Trophoblast cell (in vitro differentiated cells and primary cell): ENCODE results near the gene DNAJC18.
A peak's percentile ranks its signal among the peaks of the same experiment; 100 is the strongest.
"Not testable (repeated sequence)": the region's sequence is repeated elsewhere in the genome, so short reads cannot be mapped to it uniquely, and the experiment has no call there.

Experiments
- DNase-seq, 2 donors: peaks; one replicate each; pipeline ENCODE4 v3.0.0-alpha.2; 2016
- H2AFZ ChIP-seq: 2 replicates; pipeline ENCODE4 v1.6.1; 2013; ENCODE audit warnings: low read length, moderate library complexity, mild to moderate bottlenecking; ENCODE audit not compliant: insufficient read depth, poor library complexity
- H2AK5ac ChIP-seq: 2 replicates; pipeline ENCODE4 v1.6.1; 2013; ENCODE audit warnings: mild to moderate bottlenecking, low read length
- H2BK120ac ChIP-seq: 2 replicates; pipeline ENCODE4 v1.6.1; 2013; ENCODE audit warnings: low read length, mild to moderate bottlenecking, moderate library complexity; ENCODE audit not compliant: insufficient read depth, poor library complexity
- H2BK12ac ChIP-seq: 2 replicates; pipeline ENCODE4 v1.6.1; 2013; ENCODE audit warnings: mild to moderate bottlenecking, low read length, moderate library complexity
- H2BK5ac ChIP-seq: 2 replicates; pipeline ENCODE4 v1.6.1; 2013; ENCODE audit warnings: low read length, low read depth, moderate library complexity, mild to moderate bottlenecking; ENCODE audit not compliant: poor library complexity
- H3K14ac ChIP-seq: 2 replicates; pipeline ENCODE4 v1.6.1; 2013; ENCODE audit warnings: mild to moderate bottlenecking, low read length
- H3K18ac ChIP-seq: 2 replicates; pipeline ENCODE4 v1.6.1; 2013; ENCODE audit warnings: mild to moderate bottlenecking, low read length
- H3K23ac ChIP-seq: 2 replicates; pipeline ENCODE4 v1.6.1; 2013; ENCODE audit warnings: low read length
- H3K27ac ChIP-seq: 2 replicates; pipeline ENCODE4 v1.5.1; 2013; ENCODE audit warnings: low read depth, mild to moderate bottlenecking, inconsistent platforms, low read length, moderate library complexity
- H3K27me3 ChIP-seq: 2 replicates; pipeline ENCODE4 v1.6.1; 2013; ENCODE audit warnings: inconsistent platforms, mild to moderate bottlenecking, low read length, moderate library complexity; ENCODE audit not compliant: insufficient read depth
- H3K36me3 ChIP-seq, 2 experiments: 1 replicate in 1 of 2; 2 replicates in 1 of 2; pipeline ENCODE4 v1.6.1; 2013; ENCODE audit warnings: low read length in 2 of 2, mild to moderate bottlenecking in 2 of 2, moderate library complexity in 1 of 2; ENCODE audit not compliant: insufficient read depth in 2 of 2, control insufficient read depth in 1 of 2
- H3K4ac ChIP-seq: 2 replicates; pipeline ENCODE4 v1.6.1; 2013; ENCODE audit warnings: low read depth, mild to moderate bottlenecking, low read length, moderate library complexity
- H3K4me1 ChIP-seq, 2 experiments: 1 replicate in 1 of 2; 2 replicates in 1 of 2; pipeline ENCODE4 v1.6.1; 2013; ENCODE audit warnings: low read length in 2 of 2, mild to moderate bottlenecking in 2 of 2, moderate library complexity in 1 of 2; ENCODE audit not compliant: insufficient read depth in 2 of 2, control insufficient read depth in 1 of 2
- H3K4me2 ChIP-seq: 2 replicates; pipeline ENCODE4 v1.6.1; 2013; ENCODE audit warnings: inconsistent platforms, mild to moderate bottlenecking, low read length, moderate library complexity
- H3K4me3 ChIP-seq: 2 replicates; pipeline ENCODE4 v1.5.1; 2013; ENCODE audit warnings: mild to moderate bottlenecking, low read depth, low read length, inconsistent platforms
- H3K79me1 ChIP-seq: one replicate; pipeline ENCODE4 v1.6.1; 2013; ENCODE audit warnings: low read length
- H3K79me2 ChIP-seq: 2 replicates; pipeline ENCODE4 v1.6.1; 2013; ENCODE audit warnings: low read length, mild to moderate bottlenecking; ENCODE audit not compliant: control insufficient read depth, insufficient read depth, poor library complexity
- H3K9ac ChIP-seq: 2 replicates; pipeline ENCODE4 v1.6.1; 2013; ENCODE audit warnings: mild to moderate bottlenecking, low read length
- H3K9me3 ChIP-seq: 2 replicates; pipeline ENCODE4 v1.6.1; 2013; ENCODE audit warnings: low read depth, mild to moderate bottlenecking, control low read depth, inconsistent platforms, low read length; ENCODE audit not compliant: insufficient read depth
- H4K12ac ChIP-seq: 2 replicates; pipeline ENCODE4 v1.6.1; 2013; ENCODE audit warnings: low read depth, mild to moderate bottlenecking, low read length, moderate library complexity
- H4K8ac ChIP-seq: 2 replicates; pipeline ENCODE4 v1.6.1; 2013; ENCODE audit warnings: low read depth, mild to moderate bottlenecking, low read length, moderate library complexity
- H4K91ac ChIP-seq: one replicate; pipeline ENCODE4 v1.6.1; 2013; ENCODE audit warnings: low read depth, mild to moderate bottlenecking, low read length, moderate library complexity
- WGBS: extraction: QIAGEN DNeasy Blood & Tissue Kit; methylation state at CpG from one replicate; pipeline ENCODE4 v1.1.7; 2013; ENCODE audit warnings: missing lambda C conversion rate; ENCODE audit not compliant: insufficient read length, insufficient coverage; ENCODE audit errors: extremely low coverage; 5-methylcytosine and 5-hydroxymethylcytosine counted together

The DNAJC18 gene

GRCh38 chr5:139440416-139440815 is 1.1 kb upstream of the DNAJC18 start:
- peaks cover 10 to 12% of the 10 kb centered on the region in 2 experiments for H3K4me1 ChIP-seq
- H3K23ac ChIP-seq, H3K9ac ChIP-seq, H3K14ac ChIP-seq, H3K27me3 ChIP-seq, H3K79me2 ChIP-seq, H2AK5ac ChIP-seq, H3K4ac ChIP-seq, H4K91ac ChIP-seq, H2AFZ ChIP-seq, H3K36me3 ChIP-seq, H4K12ac ChIP-seq, H2BK120ac ChIP-seq, H4K8ac ChIP-seq, DNase-seq, H3K4me2 ChIP-seq, H3K4me3 ChIP-seq, H3K18ac ChIP-seq, H2BK12ac ChIP-seq, H3K79me1 ChIP-seq, H3K9me3 ChIP-seq, H2BK5ac ChIP-seq, H3K27ac ChIP-seq: not testable (repeated sequence)
- WGBS, result no CpG with 5 or more reads among the region's 17 CpGs

DNA sequence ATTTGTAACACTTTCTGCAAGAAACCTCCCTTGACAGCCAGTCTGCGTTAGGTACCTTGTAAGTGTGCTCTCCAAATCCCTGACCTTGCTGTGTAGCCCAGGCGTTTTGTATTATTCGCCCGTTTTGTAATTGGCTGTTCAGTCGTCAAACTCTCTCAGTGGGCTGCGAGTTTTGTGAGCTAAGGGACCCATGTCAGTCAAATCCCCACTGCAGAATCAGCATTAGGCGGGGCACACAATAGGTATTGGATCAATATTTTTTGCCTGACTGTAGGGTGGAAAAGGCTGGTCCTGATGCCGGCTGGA is 665 bp downstream of the DNAJC18 start:
- H3K9me3 ChIP-seq, result no peaks in the 10 kb centered on the region
- no peak overlapping the region for H3K14ac ChIP-seq
- H2BK12ac ChIP-seq, result no peak overlapping the region
- H4K8ac ChIP-seq, result peak overlapping the region; percentile 5
- H3K79me2 ChIP-seq, result peaks cover 2% of the 10 kb centered on the region
- no peak overlapping the region for H2BK120ac ChIP-seq
- H3K23ac ChIP-seq, result no peak overlapping the region
- H3K9ac ChIP-seq, result peak overlapping the region; percentile 50
- H3K4me3 ChIP-seq, result no peak overlapping the region
- H2AFZ ChIP-seq, result peak overlapping the region; percentile 1
- H4K12ac ChIP-seq, result no peak overlapping the region
- DNase-seq, result peak in 1 of 2 donors; percentile 10
- WGBS, result no CpG with 5 or more reads among the region's 8 CpGs
- no peak overlapping the region for H3K4ac ChIP-seq
- peaks cover 6% of the 10 kb centered on the region in 2 experiments for H3K4me1 ChIP-seq
- peaks cover 2% of the 10 kb centered on the region in 2 experiments for H3K36me3 ChIP-seq
- peaks cover 3% of the 10 kb centered on the region for H3K79me1 ChIP-seq
- H3K27me3 ChIP-seq, result no peaks in the 10 kb centered on the region
- H3K27ac ChIP-seq, result no peak overlapping the region
- H2BK5ac ChIP-seq, result no peak overlapping the region
- H3K18ac ChIP-seq, result no peak overlapping the region
- H2AK5ac ChIP-seq, result no peak overlapping the region
- no peak overlapping the region for H4K91ac ChIP-seq
- peak overlapping the region; percentile 76 for H3K4me2 ChIP-seq

GRCh38 chr5:139435676-139436075 is 3.6 kb downstream of the DNAJC18 start:
- Histone ChIP-seq H3K36me3 (peaks cover 2% of the 10 kb centered on the region in 2 experiments), H3K18ac (no peak overlapping the region), H2AK5ac (no peak overlapping the region), H2BK12ac (no peak overlapping the region), H3K27me3 (no peaks in the 10 kb centered on the region), H3K79me2 (peaks cover 2% of the 10 kb centered on the region), H3K23ac (no peak overlapping the region), H2BK5ac (no peak overlapping the region), H3K27ac (no peak overlapping the region), H4K12ac (no peak overlapping the region), H3K4me2 (no peak overlapping the region), H3K14ac (no peak overlapping the region), H3K9me3 (no peaks in the 10 kb centered on the region), H3K9ac (no peak overlapping the region), H3K4me3 (no peak overlapping the region), H2AFZ (no peak overlapping the region), H3K4ac (no peak overlapping the region), H3K79me1 (peaks cover 3% of the 10 kb centered on the region), H2BK120ac (no peak overlapping the region), H4K8ac (no peak overlapping the region), H3K4me1 (peaks cover 6% of the 10 kb centered on the region in 2 experiments), H4K91ac (no peak overlapping the region)
- DNase-seq, result no peak
- no CpG with 5 or more reads among the region's 3 CpGs for WGBS

DNA sequence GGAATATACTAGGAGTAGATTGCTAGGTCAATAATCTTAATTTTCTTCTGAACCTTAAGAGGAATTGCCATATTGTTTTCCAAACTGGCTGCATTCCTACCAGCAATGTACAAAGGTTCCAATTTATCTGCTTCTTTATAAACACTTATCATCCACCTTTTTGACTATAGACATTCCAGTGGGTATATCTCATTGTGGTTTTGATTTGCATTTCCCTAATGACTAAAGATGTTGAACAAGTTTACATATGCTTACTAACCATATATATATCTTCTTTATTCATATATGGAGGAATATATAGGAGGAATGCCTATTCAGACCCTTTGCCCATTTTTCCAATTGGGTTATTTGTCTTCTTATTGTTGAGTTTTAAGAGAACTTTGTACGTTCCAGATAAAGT is 7.6 kb downstream of the DNAJC18 start:
- DNase-seq, result peak in 1 of 2 donors; percentile 40
- Histone ChIP-seq H2BK5ac (no peak overlapping the region), H3K4me1 (no peaks in the 10 kb centered on the region), H3K79me1 (no peaks in the 10 kb centered on the region), H3K79me2 (no peaks in the 10 kb centered on the region), H2AK5ac (no peak overlapping the region), H3K18ac (no peak overlapping the region), H3K4ac (no peak overlapping the region), H4K8ac (no peak overlapping the region), H3K27ac (no peak overlapping the region), H3K36me3 (peaks cover 4 to 5% of the 10 kb centered on the region in 2 experiments), H3K9me3 (no peaks in the 10 kb centered on the region), H3K14ac (no peak overlapping the region), H3K9ac (no peak overlapping the region), H2BK12ac (no peak overlapping the region), H3K27me3 (no peaks in the 10 kb centered on the region), H4K12ac (no peak overlapping the region), H3K23ac (no peak overlapping the region), H2BK120ac (no peak overlapping the region), H2AFZ (no peak overlapping the region), H3K4me2 (no peak overlapping the region), H3K4me3 (no peak overlapping the region), H4K91ac (no peak overlapping the region)
- WGBS, result no CpG with 5 or more reads among the region's 1 CpG
